HepG2 (cell line): Measurements from ENCODE around the gene GRIN2C. TPM values are rescaled to one million over a fixed set of nuclear protein-coding genes. Genes with fewer than 3 reads are reported as not detected.

Source experiments
- ATAC-seq: fragments of 200-7000 bp; cut with Tn5 transposase; 3 replicates; pipeline ENCODE4 v1.9.1; 2020; ENCODE audit warnings: mild to moderate bottlenecking, moderate library complexity
- BruUV-seq: library from RNA; stranded (reverse); fragments of 400-500 nt; replicated peaks from 2 replicates; lab custom pipeline; 2021; lab: Mats Ljungman, UMichigan
- CTCF ChIA-PET: fragments of 300-600 bp; formaldehyde crosslinking; extraction: SDS; loops from one replicate; lab custom pipeline; 2021; ENCODE audit warnings: low total read pairs, inconsistent platforms, low intra/inter-chr PET ratio; lab: Yijun Ruan, JAX
- POLR2A ChIA-PET: fragments of 350-600 bp; sonication (Branson Sonifier 250); formaldehyde crosslinking; loops from one replicate; lab custom pipeline; 2020; ENCODE audit warnings: antibody characterized with exemption, inconsistent platforms; lab: Yijun Ruan, JAX
- DNase-seq: peaks from one replicate; pipeline ENCODE4 v3.0.0-alpha.2; 2015; ENCODE audit warnings: low spot score
- FAIRE-seq: peaks from 3 replicates; lab custom pipeline; 2011; peaks lifted over from hg19 to GRCh38; lab: Jason Lieb, UNC
- H2AFZ ChIP-seq: one replicate; pipeline ENCODE4 v1.6.1; 2011; ENCODE audit warnings: low read length, inconsistent platforms
- H3K27ac ChIP-seq: fragments of 300-600 bp; 3 replicates; pipeline ENCODE4 v1.8.0; 2011; ENCODE audit warnings: mixed run types, mild to moderate bottlenecking, mixed read lengths, low read length, inconsistent platforms; ENCODE audit not compliant: insufficient read depth; ENCODE audit errors: extremely low read length
- H3K27me3 ChIP-seq, 2 experiments: fragments of 200-600 bp in 1 of 2; 2 replicates in 1 of 2; 3 replicates in 1 of 2; pipeline versions ENCODE4 v1.6.0 to v1.8.0; 2011; ENCODE audit warnings: low read length in 2 of 2, mild to moderate bottlenecking in 2 of 2, moderate library complexity in 2 of 2, inconsistent platforms in 1 of 2; ENCODE audit not compliant: insufficient read depth in 2 of 2, control insufficient read depth in 1 of 2
- H3K36me3 ChIP-seq, 2 experiments: fragments of 200-600 bp in 1 of 2; replicated peaks in 1 of 2; 2 replicates in 1 of 2; 3 replicates in 1 of 2; pipeline versions ENCODE4 v1.5.1 to v1.8.0; 2011; ENCODE audit warnings: low read length in 2 of 2, inconsistent platforms in 1 of 2; ENCODE audit not compliant: insufficient read depth in 2 of 2, control insufficient read depth in 1 of 2
- H3K4me1 ChIP-seq: 2 replicates; pipeline ENCODE4 v1.5.1; 2012; ENCODE audit warnings: low read length, inconsistent platforms; ENCODE audit not compliant: insufficient read depth
- H3K4me2 ChIP-seq: 2 replicates; pipeline ENCODE4 v1.6.0; 2011; ENCODE audit warnings: low read depth, low read length, inconsistent platforms
- H3K4me3 ChIP-seq, 3 experiments: fragments of 200-600 bp in 1 of 3; sonication (generic), shearing (Covaris generic) in 1 of 3; replicated peaks in 1 of 3; 2 replicates each; pipeline ENCODE4 v1.5.1; 2011 to 2016; ENCODE audit warnings: low read length in 3 of 3, inconsistent platforms in 2 of 3, low read depth in 2 of 3, mild to moderate bottlenecking in 2 of 3, control low read depth in 1 of 3, mixed read lengths in 1 of 3; ENCODE audit not compliant: insufficient read depth in 1 of 3
- H3K79me2 ChIP-seq: one replicate; pipeline ENCODE4 v1.6.1; 2011; ENCODE audit warnings: low read length, inconsistent platforms; ENCODE audit not compliant: insufficient read depth
- H3K9ac ChIP-seq: 2 replicates; pipeline ENCODE4 v1.6.0; 2011; ENCODE audit warnings: mild to moderate bottlenecking, low read depth, low read length, inconsistent platforms; ENCODE audit not compliant: insufficient read depth
- H3K9me3 ChIP-seq: 2 replicates; pipeline ENCODE4 v1.5.1; 2012; ENCODE audit warnings: mild to moderate bottlenecking, low read length
- H4K20me1 ChIP-seq: 2 replicates; pipeline ENCODE4 v1.6.0; 2011; ENCODE audit warnings: inconsistent platforms, mild to moderate bottlenecking, low read length, moderate library complexity; ENCODE audit not compliant: insufficient read depth
- GLI4 ChIP-seq: sonication (generic); formaldehyde crosslinking; IDR thresholded peaks from 2 replicates; pipeline ENCODE4 v1.5.1; 2020; ENCODE audit warnings: missing genetic modification reagents, mild to moderate bottlenecking, moderate library complexity, borderline replicate concordance
- GTF3A ChIP-seq: sonication (generic); formaldehyde crosslinking; conservative IDR thresholded peaks from 2 replicates; pipeline ENCODE4 v1.4.0; 2020; ENCODE audit warnings: mild to moderate bottlenecking, missing genetic modification reagents
- KDM4B ChIP-seq: sonication (generic); formaldehyde crosslinking; IDR thresholded peaks from 2 replicates; pipeline ENCODE4 v1.4.0; 2020; ENCODE audit warnings: missing genetic modification reagents
- MXD4 ChIP-seq: IDR thresholded peaks from 2 replicates; pipeline ENCODE4 v1.6.1; 2016; ENCODE audit warnings: mild to moderate bottlenecking, missing biosample characterization, missing genetic modification reagents
- NAIF1 ChIP-seq: sonication (generic); formaldehyde crosslinking; IDR thresholded peaks from 2 replicates; pipeline ENCODE4 v1.5.0; 2020; ENCODE audit warnings: mild to moderate bottlenecking, missing genetic modification reagents, borderline replicate concordance
- NFAT5 ChIP-seq: sonication (generic); formaldehyde crosslinking; IDR thresholded peaks from 2 replicates; pipeline ENCODE4 v1.4.0; 2020; ENCODE audit warnings: missing genetic modification reagents
- PHF8 ChIP-seq: sonication (generic); formaldehyde crosslinking; IDR thresholded peaks from 2 replicates; pipeline ENCODE4 v1.5.0; 2020; ENCODE audit warnings: missing genetic modification reagents
- RFX1 ChIP-seq: fragments of 450-650 bp; IDR thresholded peaks from 2 replicates; pipeline ENCODE4 v1.6.1; 2017
- ZFP37 ChIP-seq: sonication (generic); formaldehyde crosslinking; IDR thresholded peaks from 2 replicates; pipeline ENCODE4 v1.4.0; 2020; ENCODE audit warnings: missing genetic modification reagents, borderline replicate concordance
- ZNF460 ChIP-seq: sonication (generic); formaldehyde crosslinking; IDR thresholded peaks from 2 replicates; pipeline ENCODE4 v1.5.1; 2020; ENCODE audit warnings: missing genetic modification reagents, mild to moderate bottlenecking, borderline replicate concordance
- ZNF567 ChIP-seq: sonication (generic); formaldehyde crosslinking; IDR thresholded peaks from 2 replicates; pipeline ENCODE4 v1.8.1; 2023; ENCODE audit warnings: mild to moderate bottlenecking, missing genetic modification reagents, borderline replicate concordance
- ZNF639 ChIP-seq: conservative IDR thresholded peaks from 2 replicates; pipeline ENCODE4 v1.6.1; 2018; ENCODE audit warnings: missing genetic modification reagents
- ZNF660 ChIP-seq: sonication (generic); formaldehyde crosslinking; IDR thresholded peaks from 2 replicates; pipeline ENCODE4 v1.5.1; 2020; ENCODE audit warnings: mild to moderate bottlenecking, low read depth, missing genetic modification reagents, borderline replicate concordance
- WGBS: methylation state at CpG from one replicate; pipeline ENCODE4 v1.1.6; 2017; ENCODE audit warnings: low lambda C conversion rate; 5-methylcytosine and 5-hydroxymethylcytosine counted together
- in situ Hi-C: cut with HindIII; loops from 2 replicates; pipeline ENCODE4 v1.10.0; 2017; ENCODE audit warnings: low pct_unique_long_range_greater_than_20kb; ENCODE audit not compliant: extremely low pct_ligation_motif_present
- intact Hi-C: fragments of 100-400 bp; cut with micrococcal nuclease; formaldehyde crosslinking; loops from one replicate; pipeline ENCODE4 v1.10.0; 2022; ENCODE audit not compliant: unreplicated experiment
- polyA plus RNA-seq, 8 experiments: library from polyadenylated mRNA; depleted of rRNA in 3 of 8; stranded (reverse) in 7 of 8; unstranded in 1 of 8; fragments of >200 nt; fragmentation: Illumina TruSeq in 4 of 8; extraction: Trizol in 4 of 8; gene quantifications; 2 replicates each; pipeline versions ENCODE4 v1.2.1 to v1.2.3, GENCODE V29; 2011 to 2016; ENCODE audit warnings: low read depth in 4 of 8, missing spikeins in 1 of 8, mixed read lengths in 1 of 8; ENCODE audit not compliant: insufficient read depth in 1 of 8
- total RNA-seq, 5 experiments: library from RNA; depleted of rRNA; stranded (reverse); fragments of >200 nt; fragmentation: Illumina TruSeq; extraction: Trizol; gene quantifications; 2 replicates each; pipeline ENCODE4 v1.2.3, GENCODE V29; 2016; ENCODE audit warnings: low read depth in 1 of 5

GRIN2C gene
- total and polyA plus RNA-seq, 2 of the 13 experiments (the other 11 are each of a cell fraction or from before 2014, with no cell fraction given): 0.03 to 0.11 TPM

- Histone ChIP-seq H2AFZ (no peak overlapping the region), H3K36me3 (peaks cover 2 to 4% of the 10 kb centered on the region in 2 experiments; a peak in 2 of 5 replicates), H4K20me1 (no peaks in the 10 kb centered on the region), H3K9me3 (no peaks in the 10 kb centered on the region), H3K79me2 (no peaks in the 10 kb centered on the region), H3K27ac (no peak overlapping the region), H3K4me3 (no peak overlapping the region), H3K4me2 (no peak overlapping the region), H3K9ac (no peak overlapping the region), H3K27me3 (no peaks in the 10 kb centered on the region), H3K4me1 (no peaks in the 10 kb centered on the region)
- 92% methylated on average over 10 of the region's 11 CpGs for WGBS
- TF ChIP-seq GLI4 (CRISPR knock-in tag) (no peak), ZNF639 (CRISPR knock-in tag) (no peak), ZNF567 (no peak), NAIF1 (CRISPR knock-in tag) (no peak), GTF3A (CRISPR knock-in tag) (no peak), NFAT5 (CRISPR knock-in tag) (no peak), ZFP37 (no peak), ZNF660 (CRISPR knock-in tag) (no peak), MXD4 (no peak), ZNF460 (CRISPR knock-in tag) (no peak), PHF8 (no peak), RFX1 (no peak), KDM4B (CRISPR knock-in tag) (no peak)
- POLR2A ChIA-PET: no interaction called here
- BruUV-seq: no TSS peak
- in situ Hi-C loops (no loop called here), intact Hi-C loops (no loop called here)
- DNase-seq (no peak), ATAC-seq (no peak), FAIRE-seq (no peak)
- CTCF ChIA-PET: no interaction called here
Measured at GRCh38 chr17:74824961-74825627, 34.6 kb downstream of the GRIN2C start.
